Measurements from ENCODE around the gene KHDRBS1.

Gene KHDRBS1

GRCh38 chr1:32048440-32048839, 34.8 kb downstream of the KHDRBS1 start:
- Histone ChIP-seq H4K20me1 (ENCODE audit: control insufficient read depth, insufficient read depth, low read depth, low read length) (no peaks in the 10 kb centered on the region), H3K36me3 (ENCODE audit: control insufficient read depth, low read length) (peaks cover 35% of the 10 kb centered on the region), H3K79me2 (ENCODE audit: control insufficient read depth, low read length) (no peaks in the 10 kb centered on the region), H3K27ac (ENCODE audit: low read depth, low read length) (no peak overlapping the region), H3K4me2 (ENCODE audit: low read length) (no peak overlapping the region), H3K9me2 (replicated peaks; ENCODE audit: control insufficient read depth, low read length) (no peaks in the 10 kb centered on the region), H3K9me3 (ENCODE audit: control insufficient read depth, insufficient read depth, low read length) (no peaks in the 10 kb centered on the region), H3K27me3 (ENCODE audit: control insufficient read depth, low read length) (no peaks in the 10 kb centered on the region), H3K4me1 (ENCODE audit: control insufficient read depth, low read length) (no peaks in the 10 kb centered on the region), H3F3A (ENCODE audit: control insufficient read depth, insufficient read depth) (0 out of 2 replicates have a peak, but pooled peaks cover 3% of the 10 kb centered on the region), H3K4me3 (ENCODE audit: low read length) (no peak overlapping the region)
- TF ChIP-seq CTCF (IDR thresholded peaks at IDR 0.05; ENCODE audit: low read depth, low read length, poor library complexity, severe bottlenecking): no peak

GRCh38 chr1:32051706-32052105, 38.0 kb downstream of the KHDRBS1 start:
- Histone ChIP-seq H3K27ac (ENCODE audit: low read depth, low read length) (no peak overlapping the region), H3K9me2 (replicated peaks; ENCODE audit: control insufficient read depth, low read length) (no peaks in the 10 kb centered on the region), H3K9me3 (ENCODE audit: control insufficient read depth, insufficient read depth, low read length) (no peaks in the 10 kb centered on the region), H3K4me3 (ENCODE audit: low read length) (no peak overlapping the region), H3K36me3 (ENCODE audit: control insufficient read depth, low read length) (peaks cover 65% of the 10 kb centered on the region), H3K79me2 (ENCODE audit: control insufficient read depth, low read length) (no peaks in the 10 kb centered on the region), H3F3A (ENCODE audit: control insufficient read depth, insufficient read depth) (0 out of 2 replicates have a peak, but pooled peaks cover 3% of the 10 kb centered on the region), H3K4me2 (ENCODE audit: low read length) (no peak overlapping the region), H3K4me1 (ENCODE audit: control insufficient read depth, low read length) (no peaks in the 10 kb centered on the region), H4K20me1 (ENCODE audit: control insufficient read depth, insufficient read depth, low read depth, low read length) (no peaks in the 10 kb centered on the region), H3K27me3 (ENCODE audit: control insufficient read depth, low read length) (no peaks in the 10 kb centered on the region)
- TF ChIP-seq EZH2phosphoT487 (IDR thresholded peaks at IDR 0.05; ENCODE audit: borderline replicate concordance, low read length): no peak
- TF ChIP-seq CTCF (IDR thresholded peaks at IDR 0.05; ENCODE audit: low read depth, low read length, poor library complexity, severe bottlenecking): no peak

- Histone ChIP-seq H3K4me1 (ENCODE audit: control insufficient read depth, low read length) (no peaks in the 10 kb centered on the region), H3F3A (ENCODE audit: control insufficient read depth, insufficient read depth) (0 out of 2 replicates have a peak, but pooled peaks cover 3% of the 10 kb centered on the region), H3K79me2 (ENCODE audit: control insufficient read depth, low read length) (no peaks in the 10 kb centered on the region), H3K4me2 (ENCODE audit: low read length) (no peak overlapping the region), H4K20me1 (ENCODE audit: control insufficient read depth, insufficient read depth, low read depth, low read length) (no peaks in the 10 kb centered on the region), H3K27me3 (ENCODE audit: control insufficient read depth, low read length) (no peaks in the 10 kb centered on the region), H3K4me3 (ENCODE audit: low read length) (no peak overlapping the region), H3K9me3 (ENCODE audit: control insufficient read depth, insufficient read depth, low read length) (no peaks in the 10 kb centered on the region), H3K27ac (ENCODE audit: low read depth, low read length) (no peak overlapping the region), H3K36me3 (ENCODE audit: control insufficient read depth, low read length) (peaks cover 69% of the 10 kb centered on the region), H3K9me2 (replicated peaks; ENCODE audit: control insufficient read depth, low read length) (no peaks in the 10 kb centered on the region)
- TF ChIP-seq CTCF (IDR thresholded peaks at IDR 0.05; ENCODE audit: low read depth, low read length, poor library complexity, severe bottlenecking) (no peak), EZH2phosphoT487 (IDR thresholded peaks at IDR 0.05; ENCODE audit: borderline replicate concordance, low read length) (no peak)
These were observed 39.2 kb downstream of the KHDRBS1 start for GRCh38 chr1:32052887-32053286.

GRCh38 chr1:32055416-32055815, 41.7 kb downstream of the KHDRBS1 start:
- no peaks in the 10 kb centered on the region for H3K27me3 ChIP-seq (ENCODE audit: control insufficient read depth, low read length)
- peaks cover 9% of the 10 kb centered on the region; the same call in 1 of the 2 replicates for H3F3A ChIP-seq (ENCODE audit: control insufficient read depth, insufficient read depth)
- no peak overlapping the region for H3K4me3 ChIP-seq (ENCODE audit: low read length)
- TF ChIP-seq EZH2phosphoT487 (IDR thresholded peaks at IDR 0.05; ENCODE audit: borderline replicate concordance, low read length) (no peak), CTCF (IDR thresholded peaks at IDR 0.05; ENCODE audit: low read depth, low read length, poor library complexity, severe bottlenecking) (no peak)
- no peak overlapping the region for H3K4me2 ChIP-seq (ENCODE audit: low read length)
- H3K9me2 ChIP-seq (replicated peaks; ENCODE audit: control insufficient read depth, low read length): no peaks in the 10 kb centered on the region
- H3K79me2 ChIP-seq (ENCODE audit: control insufficient read depth, low read length): no peaks in the 10 kb centered on the region
- no peaks in the 10 kb centered on the region for H3K4me1 ChIP-seq (ENCODE audit: control insufficient read depth, low read length)
- no peaks in the 10 kb centered on the region for H4K20me1 ChIP-seq (ENCODE audit: control insufficient read depth, insufficient read depth, low read depth, low read length)
- no peak overlapping the region for H3K27ac ChIP-seq (ENCODE audit: low read depth, low read length)
- H3K9me3 ChIP-seq (ENCODE audit: control insufficient read depth, insufficient read depth, low read length): no peaks in the 10 kb centered on the region
- peaks cover 82% of the 10 kb centered on the region for H3K36me3 ChIP-seq (ENCODE audit: control insufficient read depth, low read length)
